ENCODE measurements around the gene FAM53C.

The FAM53C gene

DNA sequence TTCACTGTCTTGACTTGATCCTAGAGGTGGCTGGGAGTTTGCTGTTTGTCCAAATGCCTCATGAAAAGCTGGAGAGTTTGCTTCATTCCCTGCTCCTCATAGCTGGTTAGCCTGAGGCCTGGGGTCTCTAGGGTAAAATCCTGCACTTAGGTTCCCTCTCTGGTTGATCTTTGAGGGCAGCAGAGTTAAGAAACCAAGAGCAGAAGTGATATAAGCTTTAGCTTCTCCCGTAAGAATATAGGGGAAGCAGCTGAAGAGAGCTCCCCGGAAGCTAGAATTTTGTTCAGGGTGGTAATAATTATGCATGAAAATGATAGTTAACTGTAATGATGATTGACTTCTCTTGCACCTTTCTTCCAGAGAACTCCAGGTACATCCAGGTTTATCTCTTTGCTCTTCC lies 1.4 kb downstream of the FAM53C start:
- TF ChIP-seq, protein P1, sequence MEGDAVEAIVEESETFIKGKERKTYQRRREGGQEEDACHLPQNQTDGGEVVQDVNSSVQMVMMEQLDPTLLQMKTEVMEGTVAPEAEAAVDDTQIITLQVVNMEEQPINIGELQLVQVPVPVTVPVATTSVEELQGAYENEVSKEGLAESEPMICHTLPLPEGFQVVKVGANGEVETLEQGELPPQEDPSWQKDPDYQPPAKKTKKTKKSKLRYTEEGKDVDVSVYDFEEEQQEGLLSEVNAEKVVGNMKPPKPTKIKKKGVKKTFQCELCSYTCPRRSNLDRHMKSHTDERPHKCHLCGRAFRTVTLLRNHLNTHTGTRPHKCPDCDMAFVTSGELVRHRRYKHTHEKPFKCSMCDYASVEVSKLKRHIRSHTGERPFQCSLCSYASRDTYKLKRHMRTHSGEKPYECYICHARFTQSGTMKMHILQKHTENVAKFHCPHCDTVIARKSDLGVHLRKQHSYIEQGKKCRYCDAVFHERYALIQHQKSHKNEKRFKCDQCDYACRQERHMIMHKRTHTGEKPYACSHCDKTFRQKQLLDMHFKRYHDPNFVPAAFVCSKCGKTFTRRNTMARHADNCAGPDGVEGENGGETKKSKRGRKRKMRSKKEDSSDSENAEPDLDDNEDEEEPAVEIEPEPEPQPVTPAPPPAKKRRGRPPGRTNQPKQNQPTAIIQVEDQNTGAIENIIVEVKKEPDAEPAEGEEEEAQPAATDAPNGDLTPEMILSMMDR (IDR thresholded peaks at IDR 0.05; ENCODE audit: insufficient read depth, low read depth, low read length, missing control alignments): no peak
- H3K4me3 ChIP-seq (ENCODE audit: low read length): peak overlapping the region; percentile 87
- DNase-seq (ENCODE audit: low read depth): no peak

DNA sequence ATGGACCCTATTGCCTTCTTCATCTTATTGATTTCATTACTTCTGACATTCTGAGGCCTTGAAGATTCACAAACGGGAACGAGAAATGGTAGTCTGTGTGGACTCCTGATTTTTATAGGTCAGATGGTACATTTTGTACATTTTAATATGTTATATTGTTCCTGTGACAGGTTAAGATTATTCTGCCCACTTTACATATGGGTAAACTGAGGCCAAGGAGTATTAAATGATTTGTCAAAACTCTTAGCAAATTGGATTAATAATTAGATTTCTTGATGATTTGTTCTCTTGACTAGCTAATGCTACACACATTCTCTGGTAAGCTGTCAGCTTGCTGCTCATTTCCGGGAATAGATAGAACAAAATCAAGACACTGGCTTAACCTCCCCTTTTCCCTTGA lies 1.9 kb downstream of the FAM53C start:
- TF ChIP-seq, protein P1 (IDR thresholded peaks at IDR 0.05; ENCODE audit: insufficient read depth, low read depth, low read length, missing control alignments): no peak
- DNase-seq (ENCODE audit: low read depth): no peak
- H3K4me3 ChIP-seq (ENCODE audit: low read length): peak overlapping the region; percentile 87

DNA sequence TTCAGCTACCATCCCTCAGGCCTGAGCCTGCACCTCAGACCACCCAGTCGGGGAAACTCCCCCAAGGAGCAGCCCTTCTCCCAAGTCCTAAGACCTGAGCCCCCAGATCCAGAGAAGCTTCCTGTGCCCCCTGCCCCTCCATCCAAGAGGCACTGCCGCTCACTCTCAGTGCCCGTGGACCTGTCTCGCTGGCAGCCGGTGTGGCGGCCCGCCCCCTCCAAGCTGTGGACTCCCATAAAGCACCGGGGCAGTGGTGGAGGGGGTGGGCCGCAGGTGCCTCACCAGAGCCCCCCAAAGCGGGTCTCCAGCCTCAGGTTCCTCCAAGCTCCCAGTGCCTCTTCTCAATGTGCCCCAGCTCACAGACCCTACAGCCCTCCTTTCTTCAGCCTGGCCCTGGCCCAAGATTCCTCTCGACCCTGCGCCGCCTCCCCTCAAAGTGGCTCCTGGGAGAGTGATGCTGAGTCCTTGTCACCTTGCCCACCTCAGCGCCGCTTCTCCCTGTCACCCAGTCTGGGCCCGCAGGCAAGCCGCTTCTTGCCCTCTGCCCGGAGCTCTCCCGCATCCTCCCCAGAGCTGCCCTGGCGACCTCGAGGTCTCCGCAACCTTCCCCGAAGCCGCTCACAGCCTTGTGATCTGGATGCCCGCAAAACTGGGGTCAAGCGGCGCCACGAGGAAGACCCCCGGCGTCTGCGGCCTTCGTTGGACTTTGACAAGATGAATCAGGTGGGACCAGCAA lies 7.0 kb downstream of the FAM53C start:
- no peak overlapping the region for H3K4me3 ChIP-seq (ENCODE audit: low read length)
- TF ChIP-seq, protein P1 (IDR thresholded peaks at IDR 0.05; ENCODE audit: insufficient read depth, low read depth, low read length, missing control alignments): no peak
- no peak for DNase-seq (ENCODE audit: low read depth)

DNA sequence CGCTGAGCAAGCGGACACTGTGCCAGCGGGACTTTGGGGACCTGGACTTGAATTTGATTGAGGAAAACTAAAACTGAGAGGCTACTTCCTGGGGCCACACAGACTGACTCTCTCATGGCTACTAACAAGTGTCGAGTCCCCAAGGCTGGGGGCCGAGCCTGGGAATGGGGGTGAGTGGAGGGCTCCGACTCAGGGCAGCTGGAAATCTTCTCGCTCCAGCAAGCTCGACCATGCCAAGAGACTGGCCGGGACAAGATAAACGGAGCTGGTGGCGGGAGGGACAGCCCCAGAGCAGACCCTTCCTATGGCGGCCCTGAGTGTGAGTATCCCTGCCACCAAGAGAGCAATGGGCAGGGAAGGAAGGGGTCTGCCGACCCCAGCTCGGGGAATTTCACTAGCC lies 8.8 kb downstream of the FAM53C start:
- no peak overlapping the region for H3K4me3 ChIP-seq (ENCODE audit: low read length)
- DNase-seq (ENCODE audit: low read depth): no peak
- TF ChIP-seq, protein P1 (IDR thresholded peaks at IDR 0.05; ENCODE audit: insufficient read depth, low read depth, low read length, missing control alignments): no peak

DNA sequence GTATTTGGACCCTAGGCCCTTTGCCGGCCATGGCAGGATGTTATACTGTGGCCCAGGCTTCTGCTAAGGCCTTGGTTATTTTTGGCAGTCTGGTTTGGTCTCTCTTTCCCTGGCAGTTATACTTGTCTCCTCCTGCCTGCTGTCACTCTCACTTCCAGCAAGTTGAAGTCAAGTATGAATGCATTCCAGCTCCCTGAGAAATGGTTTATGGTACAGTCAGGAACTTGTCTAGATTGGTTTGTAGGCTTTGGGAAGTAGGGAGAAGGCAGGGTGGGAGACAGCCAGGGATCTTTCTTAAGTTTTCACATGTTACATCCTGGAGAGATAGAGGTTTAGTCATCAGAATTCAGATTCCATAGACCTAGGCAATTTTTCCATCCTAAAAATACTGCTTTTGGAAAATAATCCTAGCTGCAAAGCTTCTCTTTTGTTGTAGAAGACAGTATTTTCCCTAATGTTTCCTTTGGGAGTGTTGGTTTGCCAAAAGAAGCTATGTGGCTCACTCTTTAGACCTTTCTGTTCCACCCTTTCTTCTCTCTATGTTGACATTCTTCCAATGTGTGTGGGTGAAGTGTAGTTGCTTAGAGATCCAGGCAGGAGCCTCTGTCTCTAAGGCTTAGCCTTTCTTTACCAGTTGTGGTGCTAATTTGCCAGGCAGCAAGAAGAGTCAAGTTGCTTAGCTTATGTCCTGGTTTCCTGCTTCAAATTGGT lies 11.9 kb downstream of the FAM53C start:
- DNase-seq (ENCODE audit: low read depth): peak; percentile 81
- TF ChIP-seq, protein P1 (IDR thresholded peaks at IDR 0.05; ENCODE audit: insufficient read depth, low read depth, low read length, missing control alignments): no peak
- H3K4me3 ChIP-seq (ENCODE audit: low read length): no peak overlapping the region

DNA sequence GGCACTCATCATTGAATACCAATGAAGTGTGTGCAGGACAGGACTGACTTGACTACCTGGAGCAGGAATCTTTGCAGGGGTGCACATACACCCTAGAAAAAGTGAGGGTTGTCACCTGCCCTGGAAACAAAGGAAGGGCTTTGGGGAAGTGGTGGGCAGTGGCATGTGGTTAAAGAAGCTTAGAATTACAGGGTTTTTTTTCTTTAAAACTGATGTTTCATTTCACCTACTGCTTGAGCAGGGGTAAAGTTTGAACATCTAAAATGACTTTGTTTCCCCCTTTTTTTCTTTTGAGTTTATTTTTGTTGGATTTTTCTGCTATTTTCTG lies 12.5 kb downstream of the FAM53C start:
- no peak for DNase-seq (ENCODE audit: low read depth)
- TF ChIP-seq, protein P1 (IDR thresholded peaks at IDR 0.05; ENCODE audit: insufficient read depth, low read depth, low read length, missing control alignments): no peak
- H3K4me3 ChIP-seq (ENCODE audit: low read length): no peak overlapping the region
